ENCODE measurements around the gene RECK.

Gene RECK

DNA sequence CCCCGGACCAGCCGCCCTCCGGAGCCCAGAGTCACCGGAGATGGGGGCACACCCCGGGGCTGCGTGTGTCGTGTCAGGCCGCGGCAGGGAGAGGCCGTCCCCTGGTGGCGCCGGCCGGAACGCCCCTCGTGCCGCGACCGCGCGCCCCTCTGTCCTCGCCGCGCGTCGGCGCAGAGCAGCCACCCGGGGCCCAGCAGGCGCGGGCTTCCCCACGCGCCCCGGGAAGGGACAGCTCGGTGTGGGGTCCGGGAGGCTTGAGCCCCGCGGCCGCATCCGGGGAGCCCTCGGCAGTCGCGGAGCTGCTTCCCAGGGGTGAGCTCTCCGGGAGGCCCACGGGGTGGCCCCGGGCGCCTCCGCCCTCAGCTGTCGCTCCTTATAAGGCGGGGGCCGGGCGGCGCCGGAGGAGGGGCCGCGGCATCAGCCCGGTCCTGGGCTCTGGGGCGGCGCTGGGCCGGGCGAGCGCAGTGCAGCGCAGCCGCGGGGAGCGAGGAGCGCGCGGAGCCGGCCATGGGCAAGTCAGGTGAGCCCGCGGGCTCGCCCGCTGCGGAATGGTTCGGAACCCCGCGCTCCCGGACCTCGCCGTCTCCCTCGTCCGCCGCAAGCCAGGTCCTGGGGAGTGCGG, 99.7 kb downstream of the RECK start, which contains the start of gene GLIPR2:
TSS of gene GLIPR2 (plus strand) at position 462 of the 622 bp plus-strand sequence. CDS start at position 508, 46 bp downstream.
- TF ChIP-seq, protein P1, sequence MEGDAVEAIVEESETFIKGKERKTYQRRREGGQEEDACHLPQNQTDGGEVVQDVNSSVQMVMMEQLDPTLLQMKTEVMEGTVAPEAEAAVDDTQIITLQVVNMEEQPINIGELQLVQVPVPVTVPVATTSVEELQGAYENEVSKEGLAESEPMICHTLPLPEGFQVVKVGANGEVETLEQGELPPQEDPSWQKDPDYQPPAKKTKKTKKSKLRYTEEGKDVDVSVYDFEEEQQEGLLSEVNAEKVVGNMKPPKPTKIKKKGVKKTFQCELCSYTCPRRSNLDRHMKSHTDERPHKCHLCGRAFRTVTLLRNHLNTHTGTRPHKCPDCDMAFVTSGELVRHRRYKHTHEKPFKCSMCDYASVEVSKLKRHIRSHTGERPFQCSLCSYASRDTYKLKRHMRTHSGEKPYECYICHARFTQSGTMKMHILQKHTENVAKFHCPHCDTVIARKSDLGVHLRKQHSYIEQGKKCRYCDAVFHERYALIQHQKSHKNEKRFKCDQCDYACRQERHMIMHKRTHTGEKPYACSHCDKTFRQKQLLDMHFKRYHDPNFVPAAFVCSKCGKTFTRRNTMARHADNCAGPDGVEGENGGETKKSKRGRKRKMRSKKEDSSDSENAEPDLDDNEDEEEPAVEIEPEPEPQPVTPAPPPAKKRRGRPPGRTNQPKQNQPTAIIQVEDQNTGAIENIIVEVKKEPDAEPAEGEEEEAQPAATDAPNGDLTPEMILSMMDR (IDR thresholded peaks at IDR 0.05; ENCODE audit: insufficient read depth, low read depth, low read length, missing control alignments): no peak
- peak; percentile 75 for DNase-seq (ENCODE audit: low read depth)
- peak within 1 kb of the TSS; percentile 45 for H3K4me3 ChIP-seq (ENCODE audit: low read length)

- TF ChIP-seq, protein P1 (IDR thresholded peaks at IDR 0.05; ENCODE audit: insufficient read depth, low read depth, low read length, missing control alignments): no peak
- DNase-seq (ENCODE audit: low read depth): no peak
- peak overlapping the region; percentile 45 for H3K4me3 ChIP-seq (ENCODE audit: low read length)
Measured at GRCh38 chr9:36136894-36137391, 100.2 kb downstream of the RECK start.

- peak overlapping the region; percentile 45 for H3K4me3 ChIP-seq (ENCODE audit: low read length)
- TF ChIP-seq, protein P1 (IDR thresholded peaks at IDR 0.05; ENCODE audit: insufficient read depth, low read depth, low read length, missing control alignments): no peak
- DNase-seq (ENCODE audit: low read depth): no peak
Measured at GRCh38 chr9:36137392-36138004, 100.8 kb downstream of the RECK start.

- DNase-seq (ENCODE audit: low read depth): no peak
- TF ChIP-seq, protein P1 (IDR thresholded peaks at IDR 0.05; ENCODE audit: insufficient read depth, low read depth, low read length, missing control alignments): no peak
- no peak overlapping the region for H3K4me3 ChIP-seq (ENCODE audit: low read length)
Measured at GRCh38 chr9:36138496-36138895, 101.8 kb downstream of the RECK start.

DNA sequence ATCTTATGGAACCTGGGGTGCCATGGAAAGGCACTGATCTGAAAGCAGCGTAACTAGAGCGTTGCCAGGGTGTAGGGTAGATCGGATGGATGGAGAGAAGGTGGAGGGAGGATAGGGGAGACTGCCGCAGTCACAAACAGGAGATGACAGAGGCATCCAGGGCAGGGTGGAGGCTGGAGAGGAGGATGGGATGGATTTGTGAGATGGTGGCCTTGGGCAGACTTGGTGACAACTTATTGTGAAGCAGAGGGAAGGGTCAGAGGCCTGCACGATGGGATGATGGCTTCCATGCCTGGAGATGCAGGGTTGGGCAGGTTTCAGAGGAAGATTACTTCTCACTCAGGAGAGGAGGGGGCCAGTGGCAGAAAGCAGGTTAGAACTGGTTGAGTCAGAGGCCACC, 102.2 kb downstream of the RECK start:
- H3K4me3 ChIP-seq (ENCODE audit: low read length): no peak overlapping the region
- TF ChIP-seq, protein P1 (IDR thresholded peaks at IDR 0.05; ENCODE audit: insufficient read depth, low read depth, low read length, missing control alignments): no peak

GRCh38 chr9:36140086-36141084, 103.7 kb downstream of the RECK start:
- no peak for DNase-seq (ENCODE audit: low read depth)
- TF ChIP-seq, protein P1 (IDR thresholded peaks at IDR 0.05; ENCODE audit: insufficient read depth, low read depth, low read length, missing control alignments): no peak
- no peak overlapping the region for H3K4me3 ChIP-seq (ENCODE audit: low read length)

More for the DNA sequence above, 102.2 kb downstream of the RECK start:
- no peak for DNase-seq (ENCODE audit: low read depth)

Measured in epithelial cell of esophagus (primary cell).